ENCODE data around the gene USB1. TPM values are rescaled to one million over a fixed set of nuclear protein-coding genes. Genes with fewer than 3 reads are reported as not detected.

USB1 gene
- total RNA-seq, 1 experiment from 2014 or later: 18.7 TPM

DNA sequence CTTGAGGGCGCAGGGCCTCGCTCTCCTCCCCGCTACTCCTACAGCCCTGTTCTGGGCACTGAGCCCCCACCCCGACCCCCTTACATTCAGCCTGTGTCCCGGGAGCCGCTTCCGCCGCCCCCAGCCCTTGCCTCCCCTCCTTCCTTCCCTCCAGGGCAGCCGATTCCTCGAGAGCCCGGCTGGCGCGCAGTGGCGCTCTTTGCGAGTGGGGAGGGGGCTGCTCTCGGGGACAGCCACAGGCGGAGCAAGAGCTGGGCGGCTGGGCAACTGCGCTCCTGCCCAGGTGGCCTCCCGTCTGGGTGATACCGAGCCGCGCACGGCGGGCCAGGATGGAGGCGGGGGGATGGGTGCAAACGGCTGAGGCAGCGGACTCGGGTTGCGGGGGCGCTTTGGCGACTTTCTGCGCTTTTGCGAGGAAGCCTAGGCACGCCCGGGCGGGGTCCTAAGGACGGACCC lies 25.5 kb downstream of the USB1 start:
- intact Hi-C loops (cut with micrococcal nuclease): loop anchor here (10.0 kb wide), 1 partner anchor 278 kb away; no protein-coding TSS in a partner anchor
- Histone ChIP-seq H3K9ac (ENCODE audit: low read length) (no peak overlapping the region), H4K20me1 (ENCODE audit: low read length) (no peaks in the 10 kb centered on the region), H3F3A (ENCODE audit: low read length, unreplicated experiment) (no peaks in the 10 kb centered on the region), H3K27me3 (ENCODE audit: low read length) (no peaks in the 10 kb centered on the region), H3K4me1 (ENCODE audit: insufficient read depth, low read length) (peaks cover 23% of the 10 kb centered on the region), H3K79me2 (ENCODE audit: low read length) (no peaks in the 10 kb centered on the region), H3K9me2 (replicated peaks; ENCODE audit: low read length) (no peaks in the 10 kb centered on the region), H3K9me3 (ENCODE audit: low read length) (no peaks in the 10 kb centered on the region), H3K4me2 (ENCODE audit: low read length) (peak overlapping the region; percentile 89), H3K4me3 (ENCODE audit: low read length) (peak overlapping the region; percentile 69), H3K36me3 (ENCODE audit: low read depth, low read length) (no peaks in the 10 kb centered on the region), H3K27ac (ENCODE audit: low read length) (no peak overlapping the region), H2AFZ (ENCODE audit: low read length) (peak overlapping the region; percentile 84)
- ChIA-PET POLR2A (ENCODE audit: unreplicated experiment) (no interaction called here), CTCF (interaction anchor here (1.3 kb wide), 1 partner anchor 95 kb away, joined by 5 read pairs; no protein-coding TSS in a partner anchor)
- TF ChIP-seq, protein P1, sequence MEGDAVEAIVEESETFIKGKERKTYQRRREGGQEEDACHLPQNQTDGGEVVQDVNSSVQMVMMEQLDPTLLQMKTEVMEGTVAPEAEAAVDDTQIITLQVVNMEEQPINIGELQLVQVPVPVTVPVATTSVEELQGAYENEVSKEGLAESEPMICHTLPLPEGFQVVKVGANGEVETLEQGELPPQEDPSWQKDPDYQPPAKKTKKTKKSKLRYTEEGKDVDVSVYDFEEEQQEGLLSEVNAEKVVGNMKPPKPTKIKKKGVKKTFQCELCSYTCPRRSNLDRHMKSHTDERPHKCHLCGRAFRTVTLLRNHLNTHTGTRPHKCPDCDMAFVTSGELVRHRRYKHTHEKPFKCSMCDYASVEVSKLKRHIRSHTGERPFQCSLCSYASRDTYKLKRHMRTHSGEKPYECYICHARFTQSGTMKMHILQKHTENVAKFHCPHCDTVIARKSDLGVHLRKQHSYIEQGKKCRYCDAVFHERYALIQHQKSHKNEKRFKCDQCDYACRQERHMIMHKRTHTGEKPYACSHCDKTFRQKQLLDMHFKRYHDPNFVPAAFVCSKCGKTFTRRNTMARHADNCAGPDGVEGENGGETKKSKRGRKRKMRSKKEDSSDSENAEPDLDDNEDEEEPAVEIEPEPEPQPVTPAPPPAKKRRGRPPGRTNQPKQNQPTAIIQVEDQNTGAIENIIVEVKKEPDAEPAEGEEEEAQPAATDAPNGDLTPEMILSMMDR (conservative IDR thresholded peaks at IDR 0.05; ENCODE audit: low read depth, low read length): no peak
- TF ChIP-seq EZH2 (IDR thresholded peaks at IDR 0.05; ENCODE audit: low read length, unreplicated experiment) (no peak), EZH2phosphoT487 (IDR thresholded peaks at IDR 0.05; ENCODE audit: borderline replicate concordance, low read length) (no peak)
- ATAC-seq (no peak), DNase-seq (no peak)
- BruUV-seq (replicated peaks): no TSS peak

DNA sequence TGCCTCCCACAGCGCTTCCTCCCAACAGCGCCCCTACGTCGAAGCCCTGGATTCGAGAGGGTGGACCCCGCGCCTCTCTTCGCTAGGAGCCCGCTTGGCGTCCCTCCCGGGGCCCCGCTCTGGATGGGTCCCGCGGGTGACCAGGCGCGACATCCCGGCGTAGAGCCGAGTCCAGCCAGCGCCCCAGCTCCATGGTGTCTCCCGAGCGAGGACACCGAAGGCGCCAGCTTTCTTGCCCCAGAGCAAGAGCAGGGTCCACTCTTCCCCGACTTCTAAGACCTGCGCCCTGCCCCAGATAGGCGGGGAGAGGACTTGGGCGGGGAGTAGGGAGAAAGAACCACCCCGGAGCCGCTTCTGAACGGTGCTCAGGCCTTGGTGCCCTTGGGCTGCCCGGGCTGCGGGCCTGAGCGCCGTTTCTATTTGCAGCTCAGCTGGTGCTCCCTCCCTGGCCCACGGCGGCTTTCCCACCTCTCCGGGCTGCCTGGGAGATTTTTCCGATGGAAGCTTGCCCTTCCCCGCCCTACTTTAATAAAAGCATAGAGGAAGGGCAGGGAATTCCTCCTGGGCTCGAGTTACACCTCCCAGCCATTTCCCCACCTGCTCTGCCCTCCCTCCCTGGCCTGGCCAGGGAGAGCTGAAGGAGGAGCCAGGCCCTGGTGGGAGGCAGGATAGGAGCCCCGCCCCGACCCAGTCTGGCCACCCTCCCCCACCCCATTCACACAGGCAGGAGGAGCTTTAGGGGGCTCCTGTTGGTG lies 26.1 kb downstream of the USB1 start:
- Histone ChIP-seq H3K4me3 (ENCODE audit: low read length) (peak overlapping the region; percentile 69), H3F3A (ENCODE audit: low read length, unreplicated experiment) (no peaks in the 10 kb centered on the region), H3K9me3 (ENCODE audit: low read length) (no peaks in the 10 kb centered on the region), H3K27me3 (ENCODE audit: low read length) (no peaks in the 10 kb centered on the region), H2AFZ (ENCODE audit: low read length) (peak overlapping the region; percentile 84), H3K9me2 (replicated peaks; ENCODE audit: low read length) (no peaks in the 10 kb centered on the region), H3K27ac (ENCODE audit: low read length) (no peak overlapping the region), H4K20me1 (ENCODE audit: low read length) (no peaks in the 10 kb centered on the region), H3K79me2 (ENCODE audit: low read length) (no peaks in the 10 kb centered on the region), H3K9ac (ENCODE audit: low read length) (no peak overlapping the region), H3K4me1 (ENCODE audit: insufficient read depth, low read length) (peaks cover 17% of the 10 kb centered on the region), H3K4me2 (ENCODE audit: low read length) (peak overlapping the region; percentile 89), H3K36me3 (ENCODE audit: low read depth, low read length) (no peaks in the 10 kb centered on the region)
- peak; percentile 45 for DNase-seq
- TF ChIP-seq EZH2 (IDR thresholded peaks at IDR 0.05; ENCODE audit: low read length, unreplicated experiment): no peak
- no peak for TF ChIP-seq EZH2phosphoT487 (IDR thresholded peaks at IDR 0.05; ENCODE audit: borderline replicate concordance, low read length)
- ATAC-seq: peak; percentile 25
- BruUV-seq (replicated peaks): no TSS peak
- intact Hi-C loops (cut with micrococcal nuclease): loop anchor here (10.0 kb wide), 1 partner anchor 277 kb away; no protein-coding TSS in a partner anchor
- POLR2A ChIA-PET (ENCODE audit: unreplicated experiment): interaction anchor here (0.6 kb wide), 1 partner anchor 399 kb away, joined by 13 read pairs; the partner anchor contains the start of gene ADGRG1
- CTCF ChIA-PET: no interaction called here

DNA sequence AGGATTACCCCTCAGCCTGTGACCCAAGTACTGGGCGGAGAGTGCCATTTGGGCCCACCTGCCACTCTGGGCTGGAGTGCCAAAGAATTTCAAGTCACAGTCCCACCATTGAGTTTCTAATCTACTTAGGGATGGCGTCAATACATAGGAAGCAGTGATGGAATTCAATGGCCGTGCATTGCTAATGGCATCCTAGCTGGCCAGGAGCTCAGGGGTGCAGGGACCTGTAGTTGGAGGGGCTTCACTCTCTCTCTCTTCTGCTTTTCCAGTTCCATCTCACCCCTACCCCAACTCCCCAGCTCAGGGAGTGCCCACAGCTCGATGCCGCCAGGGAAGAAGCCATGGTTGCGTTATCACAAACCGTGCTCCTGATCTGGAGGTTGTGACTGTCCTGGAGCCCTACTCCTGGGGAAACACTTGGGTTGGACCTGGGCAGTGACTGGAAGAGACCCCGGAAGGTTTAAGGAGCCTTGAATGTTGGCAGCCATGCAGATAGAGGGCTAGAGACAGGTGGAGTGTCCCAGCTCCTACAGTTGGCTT lies 26.8 kb downstream of the USB1 start:
- intact Hi-C loops (cut with micrococcal nuclease): loop anchor here (10.0 kb wide), 1 partner anchor 277 kb away; no protein-coding TSS in a partner anchor
- H3K9ac ChIP-seq (ENCODE audit: low read length): no peak overlapping the region
- no peaks in the 10 kb centered on the region for H3K36me3 ChIP-seq (ENCODE audit: low read depth, low read length)
- no peaks in the 10 kb centered on the region for H4K20me1 ChIP-seq (ENCODE audit: low read length)
- ChIA-PET POLR2A (ENCODE audit: unreplicated experiment) (interaction anchor here (0.6 kb wide), 1 partner anchor 399 kb away, joined by 13 read pairs; the partner anchor contains the start of gene ADGRG1), CTCF (no interaction called here)
- H3K27me3 ChIP-seq (ENCODE audit: low read length): no peaks in the 10 kb centered on the region
- TF ChIP-seq EZH2 (IDR thresholded peaks at IDR 0.05; ENCODE audit: low read length, unreplicated experiment) (no peak), EZH2phosphoT487 (IDR thresholded peaks at IDR 0.05; ENCODE audit: borderline replicate concordance, low read length) (no peak)
- TF ChIP-seq, protein P1 (conservative IDR thresholded peaks at IDR 0.05; ENCODE audit: low read depth, low read length): no peak
- peaks cover 11% of the 10 kb centered on the region; the same call in 1 of the 2 replicates for H3K4me1 ChIP-seq (ENCODE audit: insufficient read depth, low read length)
- no peaks in the 10 kb centered on the region for H3K79me2 ChIP-seq (ENCODE audit: low read length)
- no peaks in the 10 kb centered on the region for H3K9me2 ChIP-seq (replicated peaks; ENCODE audit: low read length)
- no peak overlapping the region for H2AFZ ChIP-seq (ENCODE audit: low read length)
- no TSS peak for BruUV-seq (replicated peaks)
- no peak for DNase-seq
- H3F3A ChIP-seq (ENCODE audit: low read length, unreplicated experiment): no peaks in the 10 kb centered on the region
- H3K4me2 ChIP-seq (ENCODE audit: low read length): peak overlapping the region; percentile 89; the same call in 1 of the 2 replicates
- H3K4me3 ChIP-seq (ENCODE audit: low read length): no peak overlapping the region
- ATAC-seq: no peak
- no peaks in the 10 kb centered on the region for H3K9me3 ChIP-seq (ENCODE audit: low read length)
- no peak overlapping the region for H3K27ac ChIP-seq (ENCODE audit: low read length)
